DOHH2 (cell line): ENCODE data around the gene TMEM260.
"Not testable (repeated sequence)": the region's sequence is repeated elsewhere in the genome, so short reads cannot be mapped to it uniquely, and the experiment has no call there.

Source experiments
- EZH2phosphoT487 ChIP-seq: fragments of 200-600 bp; sonication (generic); IDR thresholded peaks from 2 replicates; pipeline ENCODE4 v1.6.1; 2017; ENCODE audit warnings: borderline replicate concordance, mild to moderate bottlenecking, antibody characterized with exemption, low read length, moderate library complexity, mixed read lengths
- TF ChIP-seq, protein P1 (sequence below): fragments of 200-600 bp; sonication (generic); IDR thresholded peaks from one replicate; pipeline ENCODE4 v1.5.1; 2014; ENCODE audit warnings: antibody characterized with exemption, mild to moderate bottlenecking, low read depth, low read length; ENCODE audit not compliant: poor library complexity, severe bottlenecking

DNA sequence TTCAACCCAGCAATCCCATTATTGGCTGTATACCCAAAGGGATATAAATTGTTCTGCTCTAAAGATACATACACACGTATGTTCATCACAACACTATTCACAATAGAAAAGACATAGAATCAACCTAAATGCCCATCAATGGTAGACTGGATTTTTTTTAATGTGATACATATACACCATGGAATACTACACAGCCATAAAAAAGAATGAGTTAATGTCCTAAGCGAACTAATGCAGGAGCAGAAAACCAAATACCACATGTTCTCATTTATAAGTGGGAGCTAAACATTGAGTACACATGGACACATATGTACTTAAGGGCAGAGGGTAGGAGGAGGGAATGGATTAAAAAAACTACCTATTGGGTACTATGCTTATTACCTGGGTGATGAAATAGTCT, 32.1 kb downstream of the TMEM260 start:
- TF ChIP-seq, protein P1, sequence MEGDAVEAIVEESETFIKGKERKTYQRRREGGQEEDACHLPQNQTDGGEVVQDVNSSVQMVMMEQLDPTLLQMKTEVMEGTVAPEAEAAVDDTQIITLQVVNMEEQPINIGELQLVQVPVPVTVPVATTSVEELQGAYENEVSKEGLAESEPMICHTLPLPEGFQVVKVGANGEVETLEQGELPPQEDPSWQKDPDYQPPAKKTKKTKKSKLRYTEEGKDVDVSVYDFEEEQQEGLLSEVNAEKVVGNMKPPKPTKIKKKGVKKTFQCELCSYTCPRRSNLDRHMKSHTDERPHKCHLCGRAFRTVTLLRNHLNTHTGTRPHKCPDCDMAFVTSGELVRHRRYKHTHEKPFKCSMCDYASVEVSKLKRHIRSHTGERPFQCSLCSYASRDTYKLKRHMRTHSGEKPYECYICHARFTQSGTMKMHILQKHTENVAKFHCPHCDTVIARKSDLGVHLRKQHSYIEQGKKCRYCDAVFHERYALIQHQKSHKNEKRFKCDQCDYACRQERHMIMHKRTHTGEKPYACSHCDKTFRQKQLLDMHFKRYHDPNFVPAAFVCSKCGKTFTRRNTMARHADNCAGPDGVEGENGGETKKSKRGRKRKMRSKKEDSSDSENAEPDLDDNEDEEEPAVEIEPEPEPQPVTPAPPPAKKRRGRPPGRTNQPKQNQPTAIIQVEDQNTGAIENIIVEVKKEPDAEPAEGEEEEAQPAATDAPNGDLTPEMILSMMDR = not testable (repeated sequence)
- not testable (repeated sequence) for TF ChIP-seq EZH2phosphoT487
